GM23338 (cell line): ENCODE data around the gene RPUSD3.

Source experiments
- CREB1 ChIP-seq: fragments of 250-450 bp; sonication (Bioruptor Pico); IDR thresholded peaks from 2 replicates; pipeline ENCODE4 v1.5.0; 2020; ENCODE audit warnings: low read depth, mild to moderate bottlenecking, moderate library complexity
- CTCF ChIP-seq, 2 experiments: fragments of 200-600 bp in 1 of 2; sonication (generic) in 1 of 2; conservative IDR thresholded peaks; 2 replicates each; pipeline versions ENCODE4 v1.5.1 to v1.6.1; 2016 to 2017; ENCODE audit warnings: antibody characterized with exemption in 2 of 2, low read depth in 2 of 2, mild to moderate bottlenecking in 2 of 2, moderate library complexity in 1 of 2
- ETS1 ChIP-seq: IDR thresholded peaks from 2 replicates; pipeline ENCODE4 v1.6.1; 2016; ENCODE audit warnings: antibody characterized with exemption
- EZH2 ChIP-seq: fragments of 200-600 bp; sonication (generic); IDR thresholded peaks from one replicate; pipeline ENCODE4 v1.8.0; 2017; ENCODE audit warnings: antibody characterized with exemption, mild to moderate bottlenecking, low read depth; ENCODE audit not compliant: unreplicated experiment
- EZH2phosphoT487 ChIP-seq: fragments of 200-600 bp; sonication (generic); IDR thresholded peaks from one replicate; pipeline ENCODE4 v1.8.1; 2018; ENCODE audit warnings: antibody characterized with exemption; ENCODE audit not compliant: unreplicated experiment
- JUNB ChIP-seq: IDR thresholded peaks from one replicate; pipeline ENCODE4 v1.6.1; 2016; ENCODE audit warnings: antibody characterized with exemption; ENCODE audit not compliant: unreplicated experiment
- NANOG ChIP-seq: IDR thresholded peaks from 2 replicates; pipeline ENCODE4 v1.6.1; 2016; ENCODE audit warnings: antibody characterized with exemption, borderline replicate concordance
- POLR2AphosphoS5 ChIP-seq: IDR thresholded peaks from 2 replicates; pipeline ENCODE4 v1.6.1; 2016; ENCODE audit warnings: antibody characterized with exemption, low read depth
- REST ChIP-seq: IDR thresholded peaks from one replicate; pipeline ENCODE4 v1.6.1; 2018; ENCODE audit warnings: antibody characterized with exemption; ENCODE audit not compliant: unreplicated experiment
- ZNF331 ChIP-seq: fragments of 250-450 bp; sonication (Bioruptor Pico); IDR thresholded peaks from 2 replicates; pipeline ENCODE4 v1.5.0; 2020; ENCODE audit warnings: low read depth, mild to moderate bottlenecking, moderate library complexity

- TF ChIP-seq EZH2 = no peak
- no peak for TF ChIP-seq CTCF (conservative IDR thresholded peaks at IDR 0.05; ENCODE audit: low read depth in 2 of 2)
- TF ChIP-seq CREB1 (CRISPR knock-in tag) = no peak
- no peak for TF ChIP-seq EZH2phosphoT487
- TF ChIP-seq REST = no peak
- no peak for TF ChIP-seq ETS1
- TF ChIP-seq POLR2AphosphoS5 = no peak
- TF ChIP-seq NANOG = no peak
- no peak for TF ChIP-seq ZNF331
- TF ChIP-seq JUNB = no peak
Observed at GRCh38 chr3:9888540-9888939, 44.7 kb upstream of the RPUSD3 start.
